HCT116 (cell line): ENCODE data around the gene DENND5A. TPM values are rescaled to one million over a fixed set of nuclear protein-coding genes. Genes with fewer than 3 reads are reported as not detected.

Source experiments
- ATAC-seq: fragments of 200-7000 bp; cut with Tn5 transposase; 2 replicates; pipeline ENCODE4 v1.9.1; 2020; ENCODE audit warnings: mild to moderate bottlenecking, moderate library complexity
- BruUV-seq: library from RNA; stranded (reverse); fragments of 400-500 nt; replicated peaks from 2 replicates; lab custom pipeline; 2021; lab: Mats Ljungman, UMichigan
- CTCF ChIA-PET: fragments of 300-600 bp; sonication (Branson Sonifier 250); formaldehyde crosslinking; loops from one replicate; lab custom pipeline; 2021; ENCODE audit warnings: antibody characterized with exemption; lab: Charles Lee
- POLR2A ChIA-PET: fragments of 300-600, 350-600 bp; sonication (Branson Sonifier 250); formaldehyde crosslinking; loops from one replicate; lab custom pipeline; 2021; ENCODE audit warnings: antibody characterized with exemption; lab: Charles Lee
- RAD21 ChIA-PET, 2 experiments: fragments of 300-600 bp; sonication (Branson Sonifier 250); formaldehyde crosslinking; loops; one replicate each; lab custom pipeline; 2023; ENCODE audit warnings: low total read pairs in 2 of 2; ENCODE audit not compliant: uncharacterized antibody in 2 of 2, unreplicated experiment in 2 of 2, low non-redundant PET in 1 of 2; lab: Charles Lee
- DNase-seq: peaks from one replicate; pipeline ENCODE4 v3.0.0-alpha.2; 2010; ENCODE audit warnings: low read depth, low spot score
- H2AFZ ChIP-seq: fragments of 200-600 bp; shearing (Covaris generic), sonication (generic); 2 replicates; pipeline ENCODE4 v1.6.1; 2017; ENCODE audit warnings: low read depth, mixed run types, mixed read lengths, antibody characterized with exemption, low read length; ENCODE audit not compliant: poor library complexity, severe bottlenecking
- H3K27ac ChIP-seq: 2 replicates; pipeline ENCODE4 v1.5.1; 2012; ENCODE audit warnings: low read depth, low read length
- H3K27me3 ChIP-seq: fragments of 200-600 bp; sonication (generic); 2 replicates; pipeline ENCODE4 v1.6.1; 2016; ENCODE audit warnings: mixed run types, low read length, mixed read lengths; ENCODE audit not compliant: insufficient read depth
- H3K36me3 ChIP-seq, 2 experiments: fragments of 200-500 bp in 1 of 2; fragments of 200-600 bp in 1 of 2; sonication (Bioruptor generic) in 1 of 2; sonication (generic) in 1 of 2; 2 replicates each; pipeline versions ENCODE4 v1.5.1 to v1.6.1; 2014 to 2016; ENCODE audit warnings: low read length in 2 of 2, inconsistent platforms in 1 of 2, mixed read lengths in 1 of 2, mixed run types in 1 of 2; ENCODE audit not compliant: insufficient read depth in 2 of 2, control insufficient read depth in 1 of 2
- H3K4me1 ChIP-seq, 2 experiments: fragments of 200-600 bp in 1 of 2; sonication (generic) in 1 of 2; 2 replicates each; pipeline versions ENCODE4 v1.5.1 to v1.6.1; 2012 to 2017; ENCODE audit warnings: low read length in 2 of 2, inconsistent platforms in 1 of 2, mild to moderate bottlenecking in 1 of 2, mixed read lengths in 1 of 2, mixed run types in 1 of 2, moderate library complexity in 1 of 2; ENCODE audit not compliant: insufficient read depth in 2 of 2, control insufficient read depth in 1 of 2
- H3K4me2 ChIP-seq: fragments of 200-600 bp; sonication (generic); 2 replicates; pipeline ENCODE4 v1.6.1; 2017; ENCODE audit warnings: mixed run types, low read length, mixed read lengths
- H3K4me3 ChIP-seq, 2 experiments: fragments of 200-600 bp in 1 of 2; sonication (generic) in 1 of 2; replicated peaks in 1 of 2; 2 replicates each; pipeline ENCODE4 v1.5.1; 2011 to 2016; ENCODE audit warnings: low read length in 2 of 2, control low read depth in 1 of 2, low read depth in 1 of 2, mild to moderate bottlenecking in 1 of 2, mixed read lengths in 1 of 2, mixed run types in 1 of 2
- H3K79me2 ChIP-seq: fragments of 200-600 bp; sonication (generic); 2 replicates; pipeline ENCODE4 v1.6.1; 2017; ENCODE audit warnings: mild to moderate bottlenecking, mixed run types, low read length, moderate library complexity, mixed read lengths; ENCODE audit not compliant: insufficient read depth
- H3K9ac ChIP-seq: fragments of 200-600 bp; sonication (generic); 2 replicates; pipeline ENCODE4 v1.6.1; 2016; ENCODE audit warnings: low read length, mixed read lengths
- H3K9me2 ChIP-seq: fragments of 200-600 bp; sonication (generic), shearing (Covaris generic); 2 replicates; pipeline ENCODE4 v1.6.1; 2017; ENCODE audit warnings: mixed run types, mild to moderate bottlenecking, moderate library complexity; ENCODE audit not compliant: insufficient read depth
- H3K9me3 ChIP-seq, 2 experiments: fragments of 200-500 bp in 1 of 2; fragments of 200-600 bp in 1 of 2; sonication (Bioruptor generic) in 1 of 2; sonication (generic) in 1 of 2; 2 replicates each; pipeline ENCODE4 v1.6.1; 2014 to 2017; ENCODE audit warnings: low read length in 2 of 2, mixed read lengths in 2 of 2, inconsistent platforms in 1 of 2, low read depth in 1 of 2, mild to moderate bottlenecking in 1 of 2, mixed run types in 1 of 2, moderate library complexity in 1 of 2; ENCODE audit not compliant: control insufficient read depth in 1 of 2, insufficient read depth in 1 of 2
- H4K20me1 ChIP-seq: fragments of 200-600 bp; sonication (generic), shearing (Covaris generic); 2 replicates; pipeline ENCODE4 v1.6.1; 2017; ENCODE audit warnings: mixed run types, mild to moderate bottlenecking, moderate library complexity; ENCODE audit not compliant: insufficient read depth
- EZH2 ChIP-seq: fragments of 200-600 bp; sonication (generic); IDR thresholded peaks from 2 replicates; pipeline ENCODE4 v1.6.1; 2017; ENCODE audit warnings: antibody characterized with exemption, mixed run types
- FOSL1 ChIP-seq: IDR thresholded peaks from 2 replicates; pipeline ENCODE4 v1.6.1; 2012; ENCODE audit warnings: low read depth
- POLR2AphosphoS5 ChIP-seq: IDR thresholded peaks from 2 replicates; pipeline ENCODE4 v1.6.1; 2011; ENCODE audit warnings: mild to moderate bottlenecking, low read depth, low read length, moderate library complexity
- RAD21 ChIP-seq: IDR thresholded peaks from 2 replicates; pipeline ENCODE4 v1.6.1; 2012; ENCODE audit warnings: low read depth, mild to moderate bottlenecking
- SIN3A ChIP-seq: IDR thresholded peaks from 2 replicates; pipeline ENCODE4 v1.6.1; 2012; ENCODE audit warnings: low read depth
- SRF ChIP-seq: IDR thresholded peaks from 2 replicates; pipeline ENCODE4 v1.6.1; 2012; ENCODE audit warnings: low read depth
- TCF7L2 ChIP-seq: IDR thresholded peaks from 2 replicates; pipeline ENCODE4 v1.7.0; 2011; ENCODE audit warnings: borderline replicate concordance, inconsistent platforms; ENCODE audit not compliant: insufficient read depth, insufficient read length; ENCODE audit errors: extremely low read depth
- YY1 ChIP-seq: IDR thresholded peaks from 2 replicates; pipeline ENCODE4 v1.6.1; 2011; ENCODE audit warnings: low read length, low read depth, moderate library complexity, mild to moderate bottlenecking; ENCODE audit not compliant: insufficient replicate concordance; ENCODE audit errors: extremely low read depth
- intact Hi-C: fragments of 100-400 bp; cut with micrococcal nuclease; formaldehyde crosslinking; loops from 2 replicates; pipeline ENCODE4 v1.10.0; 2022
- total RNA-seq: library from RNA; stranded (reverse); gene quantifications from one replicate; pipeline ENCODE4 v1.2.1, GENCODE V29; 2021; ENCODE audit not compliant: unreplicated experiment
- TF ChIP-seq, protein P1 (sequence below): IDR thresholded peaks from 2 replicates; pipeline ENCODE4 v1.6.1; 2012
- TF ChIP-seq, protein P2 (sequence below): IDR thresholded peaks from 2 replicates; pipeline ENCODE4 v1.6.1; 2012; ENCODE audit warnings: low read depth
- TF ChIP-seq, protein P3 (sequence below): IDR thresholded peaks from 2 replicates; pipeline ENCODE4 v1.6.1; 2011; ENCODE audit warnings: mild to moderate bottlenecking, low read length, moderate library complexity; ENCODE audit not compliant: insufficient replicate concordance; ENCODE audit errors: extremely low read depth

The DENND5A gene
- total RNA-seq, 1 experiment from 2014 or later: 48.6 TPM

DNA sequence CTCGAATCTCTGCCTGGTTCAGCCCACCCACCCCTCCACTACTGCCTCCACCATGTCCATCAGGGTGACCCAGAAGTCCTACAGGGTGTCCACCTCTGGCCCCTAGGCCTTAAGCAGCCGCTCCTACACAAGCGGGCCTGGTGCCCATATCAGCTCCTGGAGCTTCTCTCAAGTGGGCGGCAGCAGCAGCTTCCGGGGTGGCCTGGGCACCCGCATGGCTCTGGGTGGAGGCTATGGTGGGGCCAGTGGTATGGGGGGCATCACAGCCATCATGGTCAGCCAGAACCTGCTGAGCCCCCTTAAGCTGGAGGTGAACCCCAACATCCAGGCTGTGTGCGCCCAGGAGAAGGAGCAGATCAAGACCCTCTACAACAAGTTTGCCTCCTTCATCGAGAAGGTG, 170.7 kb downstream of the DENND5A start:
- ATAC-seq: no peak
- no peaks in the 10 kb centered on the region for H3K9me3 ChIP-seq
- H4K20me1 ChIP-seq: no peaks in the 10 kb centered on the region
- H2AFZ ChIP-seq: no peak overlapping the region
- DNase-seq: no peak
- no peaks in the 10 kb centered on the region for H3K9me2 ChIP-seq
- no peak overlapping the region for H3K9ac ChIP-seq
- ChIA-PET RAD21 (no interaction called here), POLR2A (no interaction called here), CTCF (no interaction called here)
- H3K36me3 ChIP-seq: no peaks in the 10 kb centered on the region
- H3K4me1 ChIP-seq: no peaks in the 10 kb centered on the region
- no peak overlapping the region for H3K4me3 ChIP-seq
- no peaks in the 10 kb centered on the region for H3K27me3 ChIP-seq
- no TSS peak for BruUV-seq
- no peak overlapping the region for H3K4me2 ChIP-seq
- H3K79me2 ChIP-seq: no peaks in the 10 kb centered on the region
- TF ChIP-seq TCF7L2 (no peak), YY1 (no peak), SIN3A (no peak), EZH2 (no peak), SRF (no peak), RAD21 (no peak), POLR2AphosphoS5 (no peak), FOSL1 (no peak)
- TF ChIP-seq, protein P1, sequence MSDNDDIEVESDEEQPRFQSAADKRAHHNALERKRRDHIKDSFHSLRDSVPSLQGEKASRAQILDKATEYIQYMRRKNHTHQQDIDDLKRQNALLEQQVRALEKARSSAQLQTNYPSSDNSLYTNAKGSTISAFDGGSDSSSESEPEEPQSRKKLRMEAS: no peak
- TF ChIP-seq, protein P2, sequence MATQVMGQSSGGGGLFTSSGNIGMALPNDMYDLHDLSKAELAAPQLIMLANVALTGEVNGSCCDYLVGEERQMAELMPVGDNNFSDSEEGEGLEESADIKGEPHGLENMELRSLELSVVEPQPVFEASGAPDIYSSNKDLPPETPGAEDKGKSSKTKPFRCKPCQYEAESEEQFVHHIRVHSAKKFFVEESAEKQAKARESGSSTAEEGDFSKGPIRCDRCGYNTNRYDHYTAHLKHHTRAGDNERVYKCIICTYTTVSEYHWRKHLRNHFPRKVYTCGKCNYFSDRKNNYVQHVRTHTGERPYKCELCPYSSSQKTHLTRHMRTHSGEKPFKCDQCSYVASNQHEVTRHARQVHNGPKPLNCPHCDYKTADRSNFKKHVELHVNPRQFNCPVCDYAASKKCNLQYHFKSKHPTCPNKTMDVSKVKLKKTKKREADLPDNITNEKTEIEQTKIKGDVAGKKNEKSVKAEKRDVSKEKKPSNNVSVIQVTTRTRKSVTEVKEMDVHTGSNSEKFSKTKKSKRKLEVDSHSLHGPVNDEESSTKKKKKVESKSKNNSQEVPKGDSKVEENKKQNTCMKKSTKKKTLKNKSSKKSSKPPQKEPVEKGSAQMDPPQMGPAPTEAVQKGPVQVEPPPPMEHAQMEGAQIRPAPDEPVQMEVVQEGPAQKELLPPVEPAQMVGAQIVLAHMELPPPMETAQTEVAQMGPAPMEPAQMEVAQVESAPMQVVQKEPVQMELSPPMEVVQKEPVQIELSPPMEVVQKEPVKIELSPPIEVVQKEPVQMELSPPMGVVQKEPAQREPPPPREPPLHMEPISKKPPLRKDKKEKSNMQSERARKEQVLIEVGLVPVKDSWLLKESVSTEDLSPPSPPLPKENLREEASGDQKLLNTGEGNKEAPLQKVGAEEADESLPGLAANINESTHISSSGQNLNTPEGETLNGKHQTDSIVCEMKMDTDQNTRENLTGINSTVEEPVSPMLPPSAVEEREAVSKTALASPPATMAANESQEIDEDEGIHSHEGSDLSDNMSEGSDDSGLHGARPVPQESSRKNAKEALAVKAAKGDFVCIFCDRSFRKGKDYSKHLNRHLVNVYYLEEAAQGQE: no peak
- TF ChIP-seq, protein P3, sequence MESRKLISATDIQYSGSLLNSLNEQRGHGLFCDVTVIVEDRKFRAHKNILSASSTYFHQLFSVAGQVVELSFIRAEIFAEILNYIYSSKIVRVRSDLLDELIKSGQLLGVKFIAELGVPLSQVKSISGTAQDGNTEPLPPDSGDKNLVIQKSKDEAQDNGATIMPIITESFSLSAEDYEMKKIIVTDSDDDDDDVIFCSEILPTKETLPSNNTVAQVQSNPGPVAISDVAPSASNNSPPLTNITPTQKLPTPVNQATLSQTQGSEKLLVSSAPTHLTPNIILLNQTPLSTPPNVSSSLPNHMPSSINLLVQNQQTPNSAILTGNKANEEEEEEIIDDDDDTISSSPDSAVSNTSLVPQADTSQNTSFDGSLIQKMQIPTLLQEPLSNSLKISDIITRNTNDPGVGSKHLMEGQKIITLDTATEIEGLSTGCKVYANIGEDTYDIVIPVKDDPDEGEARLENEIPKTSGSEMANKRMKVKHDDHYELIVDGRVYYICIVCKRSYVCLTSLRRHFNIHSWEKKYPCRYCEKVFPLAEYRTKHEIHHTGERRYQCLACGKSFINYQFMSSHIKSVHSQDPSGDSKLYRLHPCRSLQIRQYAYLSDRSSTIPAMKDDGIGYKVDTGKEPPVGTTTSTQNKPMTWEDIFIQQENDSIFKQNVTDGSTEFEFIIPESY: no peak
- intact Hi-C loops: no loop called here
- H3K27ac ChIP-seq: no peak overlapping the region
